ENCODE results near the gene TADA2A.
A peak's percentile ranks its signal among the peaks of the same experiment; 100 is the strongest.

The TADA2A gene

GRCh38 chr17:37406635-37407461 is at the start of gene TADA2A, which contains the start of gene ACACA:
Gene TADA2A (plus strand): TSS chr17:37406886. CDS start chr17:37411366, 4,480 bp downstream.
Gene ACACA (minus strand): TSS chr17:37406836. CDS start chr17:37406299, 537 bp downstream.
- no peak for TF ChIP-seq JUND (IDR thresholded peaks at IDR 0.05; ENCODE audit: low read depth)
- in situ Hi-C loops (cut with HindIII; ENCODE audit: low pct_unique_long_range_greater_than_20kb, low sequenced_read_pairs) = no loop called here
- DNase-seq (ENCODE audit: low read depth in 1 of 2, low spot score in 1 of 2) = peak; percentile 85 to 92

- in situ Hi-C loops (cut with HindIII; ENCODE audit: low pct_unique_long_range_greater_than_20kb, low sequenced_read_pairs) = no loop called here
- DNase-seq (ENCODE audit: low read depth in 1 of 2, low spot score in 1 of 2) = peak; percentile 70 to 72
Measured at GRCh38 chr17:37358098-37358829, 48.4 kb upstream of the TADA2A start.

GRCh38 chr17:37358830-37359681 is 47.6 kb upstream of the TADA2A start:
- TF ChIP-seq JUND (IDR thresholded peaks at IDR 0.05; ENCODE audit: low read depth) = no peak
- in situ Hi-C loops (cut with HindIII; ENCODE audit: low pct_unique_long_range_greater_than_20kb, low sequenced_read_pairs) = no loop called here

More at GRCh38 chr17:37358098-37358829, 48.4 kb upstream of the TADA2A start:
- no peak for TF ChIP-seq JUND (IDR thresholded peaks at IDR 0.05; ENCODE audit: low read depth)

GRCh38 chr17:37359682-37360188 is 47.0 kb upstream of the TADA2A start:
- in situ Hi-C loops (cut with HindIII; ENCODE audit: low pct_unique_long_range_greater_than_20kb, low sequenced_read_pairs) = no loop called here
- no peak for DNase-seq (ENCODE audit: low read depth in 1 of 2, low spot score in 1 of 2)
- no peak for TF ChIP-seq JUND (IDR thresholded peaks at IDR 0.05; ENCODE audit: low read depth)

More at GRCh38 chr17:37358830-37359681, 47.6 kb upstream of the TADA2A start:
- peak; percentile 93 to 97 for DNase-seq (ENCODE audit: low read depth in 1 of 2, low spot score in 1 of 2)

- no peak for TF ChIP-seq JUND (IDR thresholded peaks at IDR 0.05; ENCODE audit: low read depth)
- no peak for DNase-seq (ENCODE audit: low read depth in 1 of 2, low spot score in 1 of 2)
Measured at GRCh38 chr17:37360632-37361031, 46.1 kb upstream of the TADA2A start.

GRCh38 chr17:37361543-37361942 is 45.1 kb upstream of the TADA2A start:
- in situ Hi-C loops (cut with HindIII; ENCODE audit: low pct_unique_long_range_greater_than_20kb, low sequenced_read_pairs) = no loop called here
- DNase-seq (ENCODE audit: low read depth in 1 of 2, low spot score in 1 of 2) = peak; percentile 39 to 64

More at GRCh38 chr17:37360632-37361031, 46.1 kb upstream of the TADA2A start:
- in situ Hi-C loops (cut with HindIII; ENCODE audit: low pct_unique_long_range_greater_than_20kb, low sequenced_read_pairs) = no loop called here

GRCh38 chr17:37365589-37365988 is 41.1 kb upstream of the TADA2A start:
- in situ Hi-C loops (cut with HindIII; ENCODE audit: low pct_unique_long_range_greater_than_20kb, low sequenced_read_pairs) = no loop called here
- no peak for TF ChIP-seq JUND (IDR thresholded peaks at IDR 0.05; ENCODE audit: low read depth)
- no peak for DNase-seq (ENCODE audit: low read depth in 1 of 2, low spot score in 1 of 2)

More at GRCh38 chr17:37361543-37361942, 45.1 kb upstream of the TADA2A start:
- no peak for TF ChIP-seq JUND (IDR thresholded peaks at IDR 0.05; ENCODE audit: low read depth)

- no peak for TF ChIP-seq JUND (IDR thresholded peaks at IDR 0.05; ENCODE audit: low read depth)
- DNase-seq (ENCODE audit: low read depth in 1 of 2, low spot score in 1 of 2) = no peak
- in situ Hi-C loops (cut with HindIII; ENCODE audit: low pct_unique_long_range_greater_than_20kb, low sequenced_read_pairs) = no loop called here
Measured at GRCh38 chr17:37368577-37368976, 38.1 kb upstream of the TADA2A start.

- TF ChIP-seq JUND (IDR thresholded peaks at IDR 0.05; ENCODE audit: low read depth) = no peak
- peak; percentile 51 to 95 for DNase-seq (ENCODE audit: low read depth in 1 of 2, low spot score in 1 of 2)
- in situ Hi-C loops (cut with HindIII; ENCODE audit: low pct_unique_long_range_greater_than_20kb, low sequenced_read_pairs) = no loop called here
Measured at GRCh38 chr17:37373530-37374159, 33.0 kb upstream of the TADA2A start.

GRCh38 chr17:37375706-37376105 is 31.0 kb upstream of the TADA2A start, which contains the start of gene C17orf78:
Gene C17orf78 (plus strand): TSS chr17:37375985. CDS start chr17:37376093, 108 bp downstream.
- DNase-seq (ENCODE audit: low read depth in 1 of 2, low spot score in 1 of 2) = no peak
- TF ChIP-seq JUND (IDR thresholded peaks at IDR 0.05; ENCODE audit: low read depth) = no peak
- in situ Hi-C loops (cut with HindIII; ENCODE audit: low pct_unique_long_range_greater_than_20kb, low sequenced_read_pairs) = no loop called here

GRCh38 chr17:37382056-37382455 is 24.6 kb upstream of the TADA2A start:
- in situ Hi-C loops (cut with HindIII; ENCODE audit: low pct_unique_long_range_greater_than_20kb, low sequenced_read_pairs) = no loop called here
- TF ChIP-seq JUND (IDR thresholded peaks at IDR 0.05; ENCODE audit: low read depth) = no peak

More at GRCh38 chr17:37382056-37382455, 24.6 kb upstream of the TADA2A start:
- DNase-seq (ENCODE audit: low read depth in 1 of 2, low spot score in 1 of 2) = no peak
